Measurements from ENCODE around the gene OR6C65. TPM values are rescaled to one million over a fixed set of nuclear protein-coding genes. Genes with fewer than 3 reads are reported as not detected.
"Not testable (repeated sequence)": the region's sequence is repeated elsewhere in the genome, so short reads cannot be mapped to it uniquely, and the experiment has no call there.

OR6C65 gene
- not detected for total RNA-seq (2021; fragmentation: NEBNext Ultra II Directional; extraction: Animal tissue kit (Norgen Biotek cat#: 25700))
- long read RNA-seq, result 0 reads

- no peaks in the 10 kb centered on the region for H3K4me1 Mint-ChIP-seq (ENCODE audit: low read depth)
- DNase-seq, result no peak
- no peak for TF ChIP-seq CTCF (IDR thresholded peaks at IDR 0.05)
Observed at GRCh38 chr12:55400229-55400628, at the start of gene OR6C65. Gene OR6C65 (plus strand): TSS chr12:55400529. CDS start chr12:55400529, 0 bp downstream.

GRCh38 chr12:55355338-55355737 is 45.0 kb upstream of the OR6C65 start:
- peaks cover 54% of the 10 kb centered on the region for H3K9me3 Mint-ChIP-seq
- not testable (repeated sequence) for H3K36me3 Mint-ChIP-seq (ENCODE audit: low read depth); H3K27ac Mint-ChIP-seq; DNase-seq; H3K4me1 Mint-ChIP-seq (ENCODE audit: low read depth); H3K4me3 Mint-ChIP-seq; H3K27me3 Mint-ChIP-seq (ENCODE audit: insufficient read depth)

More at GRCh38 chr12:55400229-55400628, at the start of gene OR6C65:
- Mint-ChIP-seq H3K9me3 (peaks cover 26% of the 10 kb centered on the region), H3K36me3 (ENCODE audit: low read depth) (no peaks in the 10 kb centered on the region), H3K27me3 (ENCODE audit: insufficient read depth) (no peaks in the 10 kb centered on the region), H3K27ac (no peak within 1 kb of the TSS), H3K4me3 (no peak within 1 kb of the TSS)

- no peak for TF ChIP-seq CTCF (IDR thresholded peaks at IDR 0.05)
- peaks cover 38% of the 10 kb centered on the region for H3K9me3 Mint-ChIP-seq
- H3K4me3 Mint-ChIP-seq, result no peak within 1 kb of the TSS
- no peaks in the 10 kb centered on the region for H3K36me3 Mint-ChIP-seq (ENCODE audit: low read depth)
- no peaks in the 10 kb centered on the region for H3K27me3 Mint-ChIP-seq (ENCODE audit: insufficient read depth)
- H3K27ac Mint-ChIP-seq, result no peak within 1 kb of the TSS
- DNase-seq, result no peak
- no peaks in the 10 kb centered on the region for H3K4me1 Mint-ChIP-seq (ENCODE audit: low read depth)
Observed at GRCh38 chr12:55362675-55363074, 37.7 kb upstream of the OR6C65 start, which contains the start of gene OR6C75. Gene OR6C75 (plus strand): TSS chr12:55362975. CDS start chr12:55365111, 2,136 bp downstream.

GRCh38 chr12:55365086-55365485 is 35.2 kb upstream of the OR6C65 start:
- no peaks in the 10 kb centered on the region for H3K36me3 Mint-ChIP-seq (ENCODE audit: low read depth)
- peaks cover 14% of the 10 kb centered on the region for H3K9me3 Mint-ChIP-seq
- no peak overlapping the region for H3K4me3 Mint-ChIP-seq
- no peaks in the 10 kb centered on the region for H3K4me1 Mint-ChIP-seq (ENCODE audit: low read depth)
- TF ChIP-seq CTCF (IDR thresholded peaks at IDR 0.05), result no peak
- no peak for DNase-seq
- no peak overlapping the region for H3K27ac Mint-ChIP-seq
- H3K27me3 Mint-ChIP-seq (ENCODE audit: insufficient read depth), result no peaks in the 10 kb centered on the region

- no peak overlapping the region for H3K4me3 Mint-ChIP-seq
- no peak for DNase-seq
- H3K4me1 Mint-ChIP-seq (ENCODE audit: low read depth), result no peaks in the 10 kb centered on the region
- no peak for TF ChIP-seq CTCF (IDR thresholded peaks at IDR 0.05)
- H3K36me3 Mint-ChIP-seq (ENCODE audit: low read depth), result no peaks in the 10 kb centered on the region
- no peak overlapping the region for H3K27ac Mint-ChIP-seq
- no peaks in the 10 kb centered on the region for H3K27me3 Mint-ChIP-seq (ENCODE audit: insufficient read depth)
- H3K9me3 Mint-ChIP-seq, result peaks cover 6% of the 10 kb centered on the region
Observed at GRCh38 chr12:55372521-55372920, 27.8 kb upstream of the OR6C65 start.

- TF ChIP-seq CTCF (IDR thresholded peaks at IDR 0.05), result no peak
- no peak overlapping the region for H3K27ac Mint-ChIP-seq
- H3K4me3 Mint-ChIP-seq, result no peak overlapping the region
- H3K4me1 Mint-ChIP-seq (ENCODE audit: low read depth), result no peaks in the 10 kb centered on the region
- H3K36me3 Mint-ChIP-seq (ENCODE audit: low read depth), result no peaks in the 10 kb centered on the region; the same call in 1 of the 2 replicates
- H3K27me3 Mint-ChIP-seq (ENCODE audit: insufficient read depth), result no peaks in the 10 kb centered on the region; the same call in 1 of the 2 replicates
- peaks cover 8% of the 10 kb centered on the region for H3K9me3 Mint-ChIP-seq
- DNase-seq, result no peak
Observed at GRCh38 chr12:55385891-55386290, 14.4 kb upstream of the OR6C65 start.

Data from HFFc6 (cell line).